Measurements from ENCODE around the gene PHACTR1.

DNA sequence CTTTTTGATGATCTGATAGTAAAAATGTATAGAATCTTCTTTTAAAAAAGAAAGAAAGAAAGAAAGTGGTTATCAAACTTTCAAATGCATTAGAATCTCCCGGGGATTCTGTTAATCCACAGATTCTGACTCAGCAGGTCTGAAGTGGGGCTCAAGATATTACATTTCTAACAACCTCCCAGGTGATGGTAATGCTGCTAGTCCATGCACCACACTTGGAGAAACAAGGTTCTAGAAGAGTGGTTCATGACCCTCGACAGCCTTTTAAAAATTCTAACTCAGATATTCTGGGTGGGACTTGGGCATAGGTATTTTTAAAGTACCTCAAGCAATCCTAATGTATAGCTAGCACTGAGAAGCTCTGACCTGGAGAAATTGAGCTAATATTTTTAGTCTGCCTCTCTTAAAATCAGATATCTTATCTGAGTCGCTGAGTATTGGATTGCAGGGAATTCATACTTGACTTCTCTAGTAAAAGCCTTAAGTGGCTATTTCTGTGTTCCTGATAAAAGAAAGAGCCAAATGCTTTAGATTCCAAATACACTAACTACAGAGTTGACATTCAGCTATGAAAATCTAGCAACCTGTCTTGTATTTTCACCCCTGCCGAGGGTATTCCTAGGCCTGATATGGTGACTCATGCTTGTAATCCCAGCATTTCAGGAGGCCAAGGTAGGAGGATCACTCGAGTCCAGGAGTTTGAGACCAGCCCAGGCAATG is 252.4 kb downstream of the PHACTR1 start:
- TF ChIP-seq POLR2A (IDR thresholded peaks at IDR 0.05; ENCODE audit: low read length), result no peak
- TF ChIP-seq, protein P1, sequence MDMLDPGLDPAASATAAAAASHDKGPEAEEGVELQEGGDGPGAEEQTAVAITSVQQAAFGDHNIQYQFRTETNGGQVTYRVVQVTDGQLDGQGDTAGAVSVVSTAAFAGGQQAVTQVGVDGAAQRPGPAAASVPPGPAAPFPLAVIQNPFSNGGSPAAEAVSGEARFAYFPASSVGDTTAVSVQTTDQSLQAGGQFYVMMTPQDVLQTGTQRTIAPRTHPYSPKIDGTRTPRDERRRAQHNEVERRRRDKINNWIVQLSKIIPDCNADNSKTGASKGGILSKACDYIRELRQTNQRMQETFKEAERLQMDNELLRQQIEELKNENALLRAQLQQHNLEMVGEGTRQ (IDR thresholded peaks at IDR 0.05), result no peak

Data from A549 (cell line).